Right lobe of liver (tissue), 6 donors: Measurements from ENCODE around the gene ILF2. TPM values are rescaled to one million over a fixed set of nuclear protein-coding genes. Genes with fewer than 3 reads are reported as not detected.

Experiments used
- ATAC-seq, 4 donors: fragments of 200-7000 bp; cut with Tn5 transposase; one replicate each; pipeline ENCODE4 v1.9.1; 2020; ENCODE audit warnings: mild to moderate bottlenecking in 4 of 4, moderate library complexity in 4 of 4
- DNase-seq, 3 donors: peaks; one replicate each; pipeline ENCODE4 v3.0.0-alpha.2; 2020
- H3K27ac ChIP-seq, 3 donors: fragments of 200-600 bp; one replicate each; pipeline ENCODE4 v1.8.0; 2022
- H3K27me3 ChIP-seq, 2 donors: fragments of 200-600 bp; one replicate each; pipeline ENCODE4 v1.8.0; 2022
- H3K36me3 ChIP-seq, 4 donors: fragments of 200-600 bp; sonication (generic) in 1 of 4; one replicate each; pipeline versions ENCODE4 v1.5.1 to v1.8.0; 2017 to 2022; ENCODE audit warnings: control low read depth in 1 of 4
- H3K4me1 ChIP-seq, 4 donors: fragments of 200-600 bp; sonication (generic) in 1 of 4; one replicate each; pipeline versions ENCODE4 v1.5.1 to v1.8.0; 2017 to 2022; ENCODE audit warnings: control low read depth in 1 of 4
- H3K4me3 ChIP-seq, 3 donors: fragments of 200-600 bp; one replicate each; pipeline ENCODE4 v1.8.0; 2022
- H3K9me3 ChIP-seq, 4 donors: fragments of 200-600 bp; sonication (generic) in 1 of 4; one replicate each; pipeline versions ENCODE4 v1.5.1 to v1.8.0; 2017 to 2022; ENCODE audit warnings: control low read depth in 1 of 4
- POLR2A ChIP-seq: fragments of 450-650 bp; IDR thresholded peaks from one replicate; pipeline ENCODE4 v1.6.1; 2017; ENCODE audit warnings: antibody characterized with exemption, mild to moderate bottlenecking
- WGBS: methylation state at CpG from one replicate; pipeline ENCODE4 v1.1.6; 2018; ENCODE audit warnings: low coverage, low lambda C conversion rate; ENCODE audit not compliant: insufficient coverage; ENCODE audit errors: missing lambda C conversion rate; 5-methylcytosine and 5-hydroxymethylcytosine counted together
- intact Hi-C, 2 donors: fragments of 100-400 bp; cut with DNase I; formaldehyde crosslinking; loops; one replicate each; pipeline versions ENCODE4 v1.11.2 to v1.14.1; 2022
- total RNA-seq, 6 experiments: library from RNA; depleted of rRNA in 2 of 6; stranded (reverse); fragments of >200 nt in 2 of 6; fragmentation: NEBNext Ultra II Directional in 3 of 6; extraction: Animal tissue kit (Norgen Biotek cat#: 25700) in 3 of 6; gene quantifications; one replicate each; pipeline versions ENCODE4 v1.1.0 to v1.2.4, GENCODE V29; 2016 to 2023
- TF ChIP-seq, protein P1 (sequence below), 4 donors: fragments of 200-600 bp in 3 of 4; fragments of 450-650 bp in 1 of 4; IDR thresholded peaks; one replicate each; pipeline versions ENCODE4 v1.5.1 to v1.8.0; 2016 to 2022; ENCODE audit warnings: antibody characterized with exemption in 4 of 4, mild to moderate bottlenecking in 2 of 4
- donor health status: DM: no; HTN: yes; CAD: no.
- donor health status: DM: no; HTN: no; CAD: no.
- donor health status: DM: no; HTN: no; CAD: no.
- donor health status: DM: no; HTN: yes; CAD: no.
- donor health status: DM: no; HTN: yes; CAD: no.

The ILF2 gene
- total RNA-seq, 6 experiments from 2014 or later = 30.2 to 55.9 (median 38.7) TPM

- Histone ChIP-seq H3K4me1 (no peaks in the 10 kb centered on the region), H3K9me3 (no peaks in the 10 kb centered on the region), H3K4me3 (no peak overlapping the region), H3K27me3 (no peaks in the 10 kb centered on the region), H3K36me3 (no peaks in the 10 kb centered on the region), H3K27ac (no peak overlapping the region)
- TF ChIP-seq POLR2A = no peak
- TF ChIP-seq, protein P1, sequence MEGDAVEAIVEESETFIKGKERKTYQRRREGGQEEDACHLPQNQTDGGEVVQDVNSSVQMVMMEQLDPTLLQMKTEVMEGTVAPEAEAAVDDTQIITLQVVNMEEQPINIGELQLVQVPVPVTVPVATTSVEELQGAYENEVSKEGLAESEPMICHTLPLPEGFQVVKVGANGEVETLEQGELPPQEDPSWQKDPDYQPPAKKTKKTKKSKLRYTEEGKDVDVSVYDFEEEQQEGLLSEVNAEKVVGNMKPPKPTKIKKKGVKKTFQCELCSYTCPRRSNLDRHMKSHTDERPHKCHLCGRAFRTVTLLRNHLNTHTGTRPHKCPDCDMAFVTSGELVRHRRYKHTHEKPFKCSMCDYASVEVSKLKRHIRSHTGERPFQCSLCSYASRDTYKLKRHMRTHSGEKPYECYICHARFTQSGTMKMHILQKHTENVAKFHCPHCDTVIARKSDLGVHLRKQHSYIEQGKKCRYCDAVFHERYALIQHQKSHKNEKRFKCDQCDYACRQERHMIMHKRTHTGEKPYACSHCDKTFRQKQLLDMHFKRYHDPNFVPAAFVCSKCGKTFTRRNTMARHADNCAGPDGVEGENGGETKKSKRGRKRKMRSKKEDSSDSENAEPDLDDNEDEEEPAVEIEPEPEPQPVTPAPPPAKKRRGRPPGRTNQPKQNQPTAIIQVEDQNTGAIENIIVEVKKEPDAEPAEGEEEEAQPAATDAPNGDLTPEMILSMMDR (IDR thresholded peaks at IDR 0.05) = no peak
- 84% methylated on average over 6 of the region's 6 CpGs for WGBS
- DNase-seq = no peak
- intact Hi-C loops = no loop called here
- no peak for ATAC-seq
Observed at GRCh38 chr1:153699768-153700167, 29.0 kb upstream of the ILF2 start.

DNA sequence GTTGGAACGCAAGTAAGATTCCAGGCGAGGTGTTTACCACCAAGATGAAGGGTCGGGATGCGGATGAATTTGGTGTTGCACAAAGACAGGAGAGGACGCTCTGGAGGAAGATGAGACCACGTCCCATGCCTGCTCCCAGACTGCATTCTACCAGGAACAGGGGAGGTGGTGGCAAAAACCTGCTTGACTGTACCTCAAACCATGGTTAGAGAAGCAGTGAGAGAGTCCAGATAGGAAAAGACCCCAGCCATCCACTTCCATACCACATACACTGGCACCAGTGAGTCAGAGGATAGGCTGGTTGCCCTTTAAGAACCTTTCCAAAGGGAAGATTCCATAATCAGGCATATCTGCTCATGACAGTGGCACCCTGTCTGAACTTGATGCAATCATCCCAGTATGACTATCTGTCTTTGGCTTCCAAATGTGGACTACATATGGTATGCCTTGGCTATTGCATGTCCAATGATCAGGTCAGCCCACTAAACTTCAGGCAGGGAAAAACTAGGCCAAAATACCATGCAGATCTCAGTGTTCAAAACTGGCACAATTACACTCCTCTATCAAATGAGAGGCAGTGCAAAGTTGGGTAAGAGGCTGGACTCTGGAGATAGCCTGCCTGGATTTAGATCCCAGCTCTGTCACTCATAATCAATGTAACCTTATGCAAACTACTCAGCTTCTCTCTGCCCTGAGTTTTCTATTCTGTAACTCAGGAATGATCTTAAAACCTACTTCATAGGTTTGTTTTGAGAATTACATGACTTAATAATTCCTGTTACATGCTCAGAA, 28.3 kb upstream of the ILF2 start:
- no peak for DNase-seq
- WGBS = 65% methylated on average over 2 of the region's 6 CpGs
- peak overlapping the region in 1 of 3 donors; percentile 62 for H3K27ac ChIP-seq
- no peak overlapping the region for H3K4me3 ChIP-seq
- intact Hi-C loops = no loop called here
- ATAC-seq = peak in 1 of 4 donors; percentile 9
- TF ChIP-seq POLR2A = no peak
- TF ChIP-seq, protein P1 (IDR thresholded peaks at IDR 0.05) = no peak
- no peaks in the 10 kb centered on the region for H3K36me3 ChIP-seq
- no peaks in the 10 kb centered on the region for H3K27me3 ChIP-seq
- H3K9me3 ChIP-seq = no peaks in the 10 kb centered on the region
- no peaks in the 10 kb centered on the region for H3K4me1 ChIP-seq

DNA sequence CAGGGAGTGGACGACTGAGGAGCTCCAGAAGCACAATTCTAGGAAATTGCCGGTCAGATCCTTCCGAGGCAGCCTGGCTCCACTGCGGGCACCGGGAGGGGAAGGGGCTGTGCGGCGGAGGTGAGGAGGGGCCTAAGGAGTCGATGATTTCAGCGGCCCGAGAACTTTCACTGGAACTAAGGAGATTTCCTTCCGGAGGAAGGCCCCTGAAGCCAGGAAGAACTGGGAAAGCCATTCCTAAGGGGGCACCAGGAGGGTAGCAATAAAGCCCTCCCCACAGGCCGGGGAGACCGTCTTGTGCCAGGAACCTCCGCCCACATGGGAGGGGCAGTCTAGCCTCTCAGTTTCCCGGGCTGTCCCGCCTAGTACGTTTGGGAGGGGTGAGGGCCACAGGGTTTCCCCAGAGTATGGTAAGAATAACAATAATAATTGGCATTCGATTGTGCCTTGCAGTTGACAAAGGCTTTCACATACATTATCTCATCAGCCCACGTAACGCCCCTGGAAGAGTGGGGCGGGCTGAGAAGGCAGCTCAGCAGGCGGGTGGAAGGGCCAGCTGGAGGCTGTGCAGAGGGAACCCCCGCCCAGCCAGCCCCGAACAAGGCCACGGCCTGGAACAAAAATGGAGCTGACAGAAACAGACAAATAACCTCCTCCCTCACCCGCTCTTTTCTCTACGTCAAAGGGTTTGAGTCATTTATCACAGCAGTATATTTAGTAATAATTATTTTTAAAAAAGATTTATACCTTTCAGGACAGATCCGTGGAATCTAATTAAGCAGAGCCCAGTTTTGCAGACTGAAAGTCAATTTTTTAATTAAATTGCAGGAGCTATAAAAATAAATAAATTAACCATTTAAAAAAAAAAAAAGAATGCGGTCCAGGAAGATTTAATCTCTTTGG, 27.5 kb upstream of the ILF2 start:
- intact Hi-C loops = no loop called here
- no peak overlapping the region for H3K4me3 ChIP-seq
- H3K9me3 ChIP-seq = no peaks in the 10 kb centered on the region
- H3K36me3 ChIP-seq = no peaks in the 10 kb centered on the region
- ATAC-seq = peak; percentile 73 to 78 (median 76)
- 48% methylated on average over 24 of the region's 29 CpGs for WGBS
- H3K27me3 ChIP-seq = no peaks in the 10 kb centered on the region
- DNase-seq = peak in 2 of 3 donors; percentile 44 to 53
- peak overlapping the region; percentile 34 to 62 (median 43) for H3K27ac ChIP-seq
- H3K4me1 ChIP-seq = no peaks in the 10 kb centered on the region
- TF ChIP-seq POLR2A = no peak
- TF ChIP-seq, protein P1 (IDR thresholded peaks at IDR 0.05) = no peak

- Histone ChIP-seq H3K9me3 (no peaks in the 10 kb centered on the region), H3K27me3 (no peaks in the 10 kb centered on the region), H3K36me3 (no peaks in the 10 kb centered on the region), H3K4me3 (no peak overlapping the region), H3K4me1 (no peaks in the 10 kb centered on the region), H3K27ac (peak overlapping the region; percentile 34 to 62 (median 43))
- TF ChIP-seq, protein P1 (IDR thresholded peaks at IDR 0.05) = no peak
- TF ChIP-seq POLR2A = no peak
- WGBS = 79% methylated on average over 6 of the region's 12 CpGs
- ATAC-seq (peak; percentile 23 to 47 (median 43)), DNase-seq (no peak)
- intact Hi-C loops = no loop called here
Observed at GRCh38 chr1:153697191-153698019, 26.6 kb upstream of the ILF2 start.
